Suprapubic skin (tissue), 4 donors: ENCODE data around the gene MRPL53. TPM values are rescaled to one million over a fixed set of nuclear protein-coding genes. Genes with fewer than 3 reads are reported as not detected.
A peak's percentile ranks its signal among the peaks of the same experiment; 100 is the strongest.

Source experiments
- DNase-seq, 2 donors: peaks; one replicate each; pipeline ENCODE4 v3.0.0-alpha.2; 2019; ENCODE audit warnings: low spot score in 2 of 2
- H3K27ac ChIP-seq: fragments of 200-600 bp; sonication (generic); one replicate; pipeline ENCODE4 v1.5.1; 2019
- H3K27me3 ChIP-seq: fragments of 200-600 bp; sonication (generic); one replicate; pipeline ENCODE4 v1.5.1; 2019
- H3K36me3 ChIP-seq: fragments of 200-600 bp; sonication (generic); one replicate; pipeline ENCODE4 v1.5.1; 2019
- H3K4me1 ChIP-seq: fragments of 200-600 bp; sonication (generic); one replicate; pipeline ENCODE4 v1.5.1; 2019
- H3K4me3 ChIP-seq: fragments of 200-600 bp; sonication (generic); one replicate; pipeline ENCODE4 v1.5.1; 2019; ENCODE audit warnings: mild to moderate bottlenecking
- H3K9me3 ChIP-seq: fragments of 200-600 bp; sonication (generic); one replicate; pipeline ENCODE4 v1.5.1; 2019
- EP300 ChIP-seq: sonication (generic); formaldehyde crosslinking; IDR thresholded peaks from one replicate; pipeline ENCODE4 v1.6.1; 2017; ENCODE audit warnings: antibody characterized with exemption
- POLR2A ChIP-seq, 2 donors: fragments of 450-650 bp; IDR thresholded peaks; one replicate each; pipeline ENCODE4 v1.6.1; 2017; ENCODE audit warnings: antibody characterized with exemption in 2 of 2, mild to moderate bottlenecking in 2 of 2, moderate library complexity in 2 of 2
- POLR2AphosphoS5 ChIP-seq, 3 donors: sonication (generic); formaldehyde crosslinking; IDR thresholded peaks; one replicate each; pipeline ENCODE4 v1.6.1; 2017; ENCODE audit warnings: antibody characterized with exemption in 3 of 3
- WGBS: methylation state at CpG from one replicate; pipeline ENCODE4 v1.1.5; 2018; 5-methylcytosine and 5-hydroxymethylcytosine counted together
- total RNA-seq, 4 donors: library from RNA; depleted of rRNA; stranded (reverse); fragments of >200 nt; gene quantifications; one replicate each; pipeline ENCODE4 v1.1.0, GENCODE V29; 2016
- TF ChIP-seq, protein P1 (sequence below), 2 donors: fragments of 200-600 bp in 1 of 2; fragments of 450-650 bp in 1 of 2; sonication (generic) in 1 of 2; IDR thresholded peaks; one replicate each; pipeline ENCODE4 v1.5.1; 2016 to 2019; ENCODE audit warnings: antibody characterized with exemption in 2 of 2, mild to moderate bottlenecking in 1 of 2, moderate library complexity in 1 of 2

MRPL53 gene
- total RNA-seq, 4 donors from 2014 or later = 13.1 to 36.0 (median 26.7) TPM

GRCh38 chr2:74441690-74442482, 30.6 kb downstream of the MRPL53 start, which contains the start of gene RTKN:
RTKN (minus strand) TSS chr2:74441937; CDS start chr2:74441816, 121 bp downstream.
- peak within 1 kb of the TSS; percentile 65 for H3K4me3 ChIP-seq
- H3K9me3 ChIP-seq = no peaks in the 10 kb centered on the region
- peaks cover 32% of the 10 kb centered on the region for H3K4me1 ChIP-seq
- WGBS = 21% methylated on average over 21 of the region's 75 CpGs
- peak in 1 of 2 donors; percentile 76 for DNase-seq
- no peaks in the 10 kb centered on the region for H3K36me3 ChIP-seq
- H3K27me3 ChIP-seq = no peaks in the 10 kb centered on the region
- no peak for TF ChIP-seq POLR2A (IDR thresholded peaks at IDR 0.05)
- peak in 1 of 3 donors; percentile 28 for TF ChIP-seq POLR2AphosphoS5 (IDR thresholded peaks at IDR 0.05)
- peak within 1 kb of the TSS; percentile 84 for H3K27ac ChIP-seq

- peak in 1 of 2 donors; percentile 74 for DNase-seq
- H3K9me3 ChIP-seq = no peaks in the 10 kb centered on the region
- TF ChIP-seq, protein P1, sequence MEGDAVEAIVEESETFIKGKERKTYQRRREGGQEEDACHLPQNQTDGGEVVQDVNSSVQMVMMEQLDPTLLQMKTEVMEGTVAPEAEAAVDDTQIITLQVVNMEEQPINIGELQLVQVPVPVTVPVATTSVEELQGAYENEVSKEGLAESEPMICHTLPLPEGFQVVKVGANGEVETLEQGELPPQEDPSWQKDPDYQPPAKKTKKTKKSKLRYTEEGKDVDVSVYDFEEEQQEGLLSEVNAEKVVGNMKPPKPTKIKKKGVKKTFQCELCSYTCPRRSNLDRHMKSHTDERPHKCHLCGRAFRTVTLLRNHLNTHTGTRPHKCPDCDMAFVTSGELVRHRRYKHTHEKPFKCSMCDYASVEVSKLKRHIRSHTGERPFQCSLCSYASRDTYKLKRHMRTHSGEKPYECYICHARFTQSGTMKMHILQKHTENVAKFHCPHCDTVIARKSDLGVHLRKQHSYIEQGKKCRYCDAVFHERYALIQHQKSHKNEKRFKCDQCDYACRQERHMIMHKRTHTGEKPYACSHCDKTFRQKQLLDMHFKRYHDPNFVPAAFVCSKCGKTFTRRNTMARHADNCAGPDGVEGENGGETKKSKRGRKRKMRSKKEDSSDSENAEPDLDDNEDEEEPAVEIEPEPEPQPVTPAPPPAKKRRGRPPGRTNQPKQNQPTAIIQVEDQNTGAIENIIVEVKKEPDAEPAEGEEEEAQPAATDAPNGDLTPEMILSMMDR (IDR thresholded peaks at IDR 0.05) = no peak
- no peak for TF ChIP-seq POLR2A (IDR thresholded peaks at IDR 0.05)
- no peak for TF ChIP-seq EP300
- TF ChIP-seq POLR2AphosphoS5 (IDR thresholded peaks at IDR 0.05) = no peak
- 28% methylated on average over 6 of the region's 33 CpGs for WGBS
- H3K36me3 ChIP-seq = no peaks in the 10 kb centered on the region
- H3K4me3 ChIP-seq = peak overlapping the region; percentile 65
- peak overlapping the region; percentile 84 for H3K27ac ChIP-seq
- H3K4me1 ChIP-seq = peaks cover 32% of the 10 kb centered on the region
- no peaks in the 10 kb centered on the region for H3K27me3 ChIP-seq
Observed at GRCh38 chr2:74441170-74441689, 31.2 kb downstream of the MRPL53 start.

DNA sequence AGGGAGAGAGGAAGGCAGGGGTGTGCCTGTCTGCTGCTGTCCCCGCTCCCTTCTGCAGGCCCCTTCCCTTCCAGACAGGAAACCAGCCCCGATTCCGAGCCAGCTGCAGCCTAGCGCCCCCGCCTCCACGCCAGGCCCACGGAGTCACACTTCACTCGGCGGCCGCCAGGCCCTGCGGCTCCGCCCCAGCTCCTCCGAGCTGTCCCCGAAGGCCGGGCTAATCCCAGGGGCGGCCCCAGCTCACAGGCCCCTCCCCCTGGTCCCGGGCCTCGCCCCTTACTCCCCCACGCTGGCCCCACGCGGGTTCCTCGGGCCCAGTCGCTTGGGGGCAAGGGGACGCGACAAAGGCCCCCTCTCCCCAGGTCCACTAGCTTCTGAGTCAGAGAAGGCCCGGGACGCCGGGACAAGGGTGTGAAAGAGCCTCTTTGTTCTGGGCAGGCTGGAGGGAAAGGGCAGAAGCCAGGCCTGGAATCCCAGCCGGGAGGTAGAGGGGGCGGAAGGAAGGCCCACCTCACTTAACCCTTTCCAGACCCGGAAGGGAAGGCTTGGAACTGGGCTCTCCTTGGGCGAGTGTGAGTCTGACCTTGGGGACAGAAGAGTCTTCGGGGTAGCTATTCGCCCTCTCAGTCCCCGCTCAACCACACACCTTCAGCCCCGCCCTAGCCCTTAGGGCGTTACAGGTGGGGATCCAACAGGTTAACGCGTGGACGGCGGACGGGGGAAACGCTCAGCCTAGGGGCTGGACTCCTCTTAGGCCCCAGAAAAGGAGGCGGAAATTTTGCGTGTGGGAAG, 31.9 kb downstream of the MRPL53 start:
- H3K4me1 ChIP-seq = peaks cover 32% of the 10 kb centered on the region
- DNase-seq = peak in 1 of 2 donors; percentile 90
- WGBS = 12% methylated on average over 12 of the region's 45 CpGs

GRCh38 chr2:74439803-74440377, 32.6 kb downstream of the MRPL53 start:
- Histone ChIP-seq H3K4me3 (peak overlapping the region; percentile 65), H3K27ac (peak overlapping the region; percentile 84), H3K36me3 (no peaks in the 10 kb centered on the region), H3K27me3 (no peaks in the 10 kb centered on the region), H3K4me1 (peaks cover 32% of the 10 kb centered on the region), H3K9me3 (no peaks in the 10 kb centered on the region)
- DNase-seq = peak in 1 of 2 donors; percentile 70
- 27% methylated on average over 14 of the region's 14 CpGs for WGBS
- no peak for TF ChIP-seq EP300
- TF ChIP-seq, protein P1 (IDR thresholded peaks at IDR 0.05) = no peak
- TF ChIP-seq POLR2A (IDR thresholded peaks at IDR 0.05) = no peak
- no peak for TF ChIP-seq POLR2AphosphoS5 (IDR thresholded peaks at IDR 0.05)

More for the DNA sequence above, 31.9 kb downstream of the MRPL53 start:
- Histone ChIP-seq H3K4me3 (peak overlapping the region; percentile 65), H3K9me3 (no peaks in the 10 kb centered on the region), H3K27me3 (no peaks in the 10 kb centered on the region), H3K36me3 (no peaks in the 10 kb centered on the region), H3K27ac (peak overlapping the region; percentile 84)
- no peak for TF ChIP-seq EP300
- TF ChIP-seq, protein P1 (IDR thresholded peaks at IDR 0.05) = peak in 1 of 2 donors; percentile 12

DNA sequence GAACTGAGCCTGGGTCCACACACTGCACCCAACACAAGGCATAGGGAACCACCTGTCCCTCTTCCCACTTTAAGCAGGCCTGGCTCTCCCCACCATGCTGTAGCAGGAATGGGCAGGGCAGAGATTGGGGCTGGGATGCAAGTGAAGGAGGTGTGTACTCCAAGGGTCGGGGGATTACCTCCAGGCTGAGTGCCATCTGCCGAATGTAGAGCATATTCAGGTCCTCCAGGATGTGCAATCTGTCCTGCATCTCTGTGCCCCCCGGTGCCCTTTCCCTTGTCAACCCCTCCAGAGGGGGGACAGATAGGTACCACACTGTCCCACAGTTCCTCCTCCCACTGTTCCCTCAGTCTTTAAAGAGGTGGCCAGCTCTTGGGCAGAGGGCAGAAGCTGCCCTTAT, 33.1 kb downstream of the MRPL53 start:
- peak overlapping the region; percentile 65 for H3K4me3 ChIP-seq
- DNase-seq = peak in 1 of 2 donors; percentile 61

More for the DNA sequence above, 33.1 kb downstream of the MRPL53 start:
- no peaks in the 10 kb centered on the region for H3K27me3 ChIP-seq
- WGBS = 38% methylated on average over 3 of the region's 3 CpGs
- peaks cover 32% of the 10 kb centered on the region for H3K4me1 ChIP-seq
- no peak for TF ChIP-seq POLR2A (IDR thresholded peaks at IDR 0.05)
- TF ChIP-seq, protein P1 (IDR thresholded peaks at IDR 0.05) = no peak
- no peak for TF ChIP-seq EP300
- no peak for TF ChIP-seq POLR2AphosphoS5 (IDR thresholded peaks at IDR 0.05)
- no peaks in the 10 kb centered on the region for H3K9me3 ChIP-seq
- H3K27ac ChIP-seq = peak overlapping the region; percentile 84
- H3K36me3 ChIP-seq = no peaks in the 10 kb centered on the region
